Measurements from ENCODE around the gene SHISA9.

Gene SHISA9

GRCh38 chr16:13178318-13178717 lies 276.9 kb downstream of the SHISA9 start:
- DNase-seq (ENCODE audit: low spot score): peak; percentile 63

- DNase-seq (ENCODE audit: low spot score): no peak
Measured at GRCh38 chr16:13181432-13181831, 280.0 kb downstream of the SHISA9 start.

- DNase-seq (ENCODE audit: low spot score): no peak
Measured at GRCh38 chr16:13186813-13187212, 285.4 kb downstream of the SHISA9 start.

- no peak for DNase-seq (ENCODE audit: low spot score)
Measured at GRCh38 chr16:13189250-13189649, 287.9 kb downstream of the SHISA9 start.

GRCh38 chr16:13193721-13194120 lies 292.3 kb downstream of the SHISA9 start:
- DNase-seq (ENCODE audit: low spot score): no peak

GRCh38 chr16:13194766-13195165 lies 293.4 kb downstream of the SHISA9 start:
- DNase-seq (ENCODE audit: low spot score): no peak

GRCh38 chr16:13203725-13204124 lies 302.3 kb downstream of the SHISA9 start:
- DNase-seq (ENCODE audit: low spot score): no peak

- DNase-seq (ENCODE audit: low spot score): no peak
Measured at GRCh38 chr16:13205352-13205751, 304.0 kb downstream of the SHISA9 start.

- DNase-seq (ENCODE audit: low spot score): no peak
Measured at GRCh38 chr16:13206606-13207005, 305.2 kb downstream of the SHISA9 start.

- no peak for DNase-seq (ENCODE audit: low spot score)
Measured at GRCh38 chr16:13207151-13207550, 305.8 kb downstream of the SHISA9 start.

GRCh38 chr16:13223666-13224065 lies 322.3 kb downstream of the SHISA9 start:
- no peak for DNase-seq (ENCODE audit: low spot score)

GRCh38 chr16:13229039-13229438 lies 327.6 kb downstream of the SHISA9 start:
- DNase-seq (ENCODE audit: low spot score): no peak

GRCh38 chr16:13231365-13231764 lies 330.0 kb downstream of the SHISA9 start:
- no peak for DNase-seq (ENCODE audit: low spot score)

- DNase-seq (ENCODE audit: low spot score): no peak
Measured at GRCh38 chr16:13234999-13235398, 333.6 kb downstream of the SHISA9 start.

- peak; percentile 39 for DNase-seq (ENCODE audit: low spot score)
Measured at GRCh38 chr16:13236308-13236707, 334.9 kb downstream of the SHISA9 start.

GRCh38 chr16:13238182-13238581 lies 336.8 kb downstream of the SHISA9 start:
- no peak for DNase-seq (ENCODE audit: low spot score)

GRCh38 chr16:13242201-13242600 lies 340.8 kb downstream of the SHISA9 start:
- DNase-seq (ENCODE audit: low spot score): no peak

- DNase-seq (ENCODE audit: low spot score): no peak
Measured at GRCh38 chr16:13244770-13245169, 343.4 kb downstream of the SHISA9 start.

- no peak for DNase-seq (ENCODE audit: low spot score)
Measured at GRCh38 chr16:13245713-13246377, 344.4 kb downstream of the SHISA9 start.

GRCh38 chr16:13254998-13255614 lies 353.7 kb downstream of the SHISA9 start:
- DNase-seq (ENCODE audit: low spot score): no peak

GRCh38 chr16:13262270-13263090 lies 361.1 kb downstream of the SHISA9 start:
- DNase-seq (ENCODE audit: low spot score): no peak

- no peak for DNase-seq (ENCODE audit: low spot score)
Measured at GRCh38 chr16:13264749-13265552, 363.6 kb downstream of the SHISA9 start.

All from Ammon's horn (tissue), 1 donor.